Ascending aorta (tissue), 2 donors: Measurements from ENCODE around the gene OPN4. TPM values are rescaled to one million over a fixed set of nuclear protein-coding genes. Genes with fewer than 3 reads are reported as not detected.

Experiments used
- DNase-seq, 2 donors: peaks; one replicate each; pipeline ENCODE4 v3.0.0-alpha.2; 2019; ENCODE audit warnings: low spot score in 2 of 2
- H3K27ac ChIP-seq, 2 donors: fragments of 200-600 bp; sonication (generic); one replicate each; pipeline ENCODE4 v1.5.1; 2016 to 2017; ENCODE audit warnings: mild to moderate bottlenecking in 1 of 2
- H3K27me3 ChIP-seq: fragments of 200-600 bp; sonication (generic); one replicate; pipeline ENCODE4 v1.5.1; 2017
- H3K36me3 ChIP-seq, 2 donors: fragments of 200-600 bp; sonication (generic); one replicate each; pipeline ENCODE4 v1.5.1; 2016
- H3K4me1 ChIP-seq, 2 donors: fragments of 200-600 bp; sonication (generic); one replicate each; pipeline ENCODE4 v1.5.1; 2016 to 2017; ENCODE audit warnings: mild to moderate bottlenecking in 1 of 2
- H3K4me3 ChIP-seq, 2 donors: fragments of 200-600 bp; sonication (generic); one replicate each; pipeline ENCODE4 v1.5.1; 2016 to 2017; ENCODE audit warnings: mild to moderate bottlenecking in 1 of 2
- H3K9me3 ChIP-seq, 2 donors: fragments of 200-600 bp; sonication (generic); one replicate each; pipeline ENCODE4 v1.5.1; 2016
- intact Hi-C: fragments of 100-400 bp; cut with DNase I; formaldehyde crosslinking; loops from one replicate; pipeline ENCODE4 v1.15.1; 2023
- total RNA-seq: library from RNA; depleted of rRNA; stranded (reverse); fragments of >200 nt; gene quantifications from one replicate; pipeline ENCODE4 v1.1.0, GENCODE V29; 2016
- TF ChIP-seq, protein P1 (sequence below), 3 experiments: fragments of 200-600 bp in 2 of 3; fragments of 450-650 bp in 1 of 3; sonication (generic) in 2 of 3; IDR thresholded peaks; one replicate each; pipeline ENCODE4 v1.5.1; 2016 to 2019; ENCODE audit warnings: antibody characterized with exemption in 3 of 3, mild to moderate bottlenecking in 1 of 3, moderate library complexity in 1 of 3

Gene OPN4
- total RNA-seq, 1 donor from 2014 or later = not detected

DNA sequence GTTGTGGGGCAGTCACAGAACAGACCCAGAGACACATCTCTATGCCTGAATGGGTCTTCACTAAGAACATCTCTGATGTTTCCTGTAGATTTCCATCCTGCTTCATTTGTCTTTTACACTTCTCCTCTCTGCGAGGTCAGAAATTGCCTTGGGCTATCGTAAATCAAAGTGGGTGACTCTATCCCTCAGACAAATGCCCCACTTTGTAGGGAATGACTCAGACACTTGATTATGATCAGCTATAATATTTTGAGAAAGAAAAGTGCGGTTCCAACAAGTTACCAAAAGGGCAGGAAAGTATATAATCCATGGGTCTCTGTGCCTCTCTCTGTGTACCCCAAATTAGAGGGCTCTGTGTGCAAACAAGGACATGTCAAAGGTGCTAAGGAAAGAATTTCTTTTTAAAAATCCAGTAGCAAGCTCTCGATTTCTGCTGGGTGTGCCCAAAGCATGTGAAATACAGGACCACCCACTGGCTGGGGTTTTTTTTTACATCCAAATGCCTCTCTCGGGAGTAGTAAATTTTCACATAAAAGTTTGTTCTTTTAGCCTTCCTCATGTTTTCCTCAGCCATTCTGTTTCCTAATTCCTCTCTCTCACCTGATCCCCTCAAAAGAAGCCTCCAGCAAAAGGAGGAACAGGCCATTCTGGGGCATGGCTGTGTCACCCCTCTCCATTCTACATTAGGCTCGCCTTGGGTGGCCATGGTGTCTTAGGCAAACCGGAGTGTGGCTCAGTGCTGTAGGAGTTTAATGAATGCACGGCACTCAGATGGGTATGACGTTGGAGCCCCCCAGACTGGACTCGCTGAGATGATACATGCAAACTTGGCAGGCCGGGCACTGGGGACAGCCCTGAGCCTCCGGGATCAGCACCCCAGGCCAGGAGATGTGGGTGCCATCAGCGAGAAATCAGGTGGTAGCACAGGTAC is 6.3 kb upstream of the OPN4 start:
- TF ChIP-seq, protein P1, sequence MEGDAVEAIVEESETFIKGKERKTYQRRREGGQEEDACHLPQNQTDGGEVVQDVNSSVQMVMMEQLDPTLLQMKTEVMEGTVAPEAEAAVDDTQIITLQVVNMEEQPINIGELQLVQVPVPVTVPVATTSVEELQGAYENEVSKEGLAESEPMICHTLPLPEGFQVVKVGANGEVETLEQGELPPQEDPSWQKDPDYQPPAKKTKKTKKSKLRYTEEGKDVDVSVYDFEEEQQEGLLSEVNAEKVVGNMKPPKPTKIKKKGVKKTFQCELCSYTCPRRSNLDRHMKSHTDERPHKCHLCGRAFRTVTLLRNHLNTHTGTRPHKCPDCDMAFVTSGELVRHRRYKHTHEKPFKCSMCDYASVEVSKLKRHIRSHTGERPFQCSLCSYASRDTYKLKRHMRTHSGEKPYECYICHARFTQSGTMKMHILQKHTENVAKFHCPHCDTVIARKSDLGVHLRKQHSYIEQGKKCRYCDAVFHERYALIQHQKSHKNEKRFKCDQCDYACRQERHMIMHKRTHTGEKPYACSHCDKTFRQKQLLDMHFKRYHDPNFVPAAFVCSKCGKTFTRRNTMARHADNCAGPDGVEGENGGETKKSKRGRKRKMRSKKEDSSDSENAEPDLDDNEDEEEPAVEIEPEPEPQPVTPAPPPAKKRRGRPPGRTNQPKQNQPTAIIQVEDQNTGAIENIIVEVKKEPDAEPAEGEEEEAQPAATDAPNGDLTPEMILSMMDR (IDR thresholded peaks at IDR 0.05) = no peak
- Histone ChIP-seq H3K9me3 (no peaks in the 10 kb centered on the region), H3K4me3 (no peak overlapping the region), H3K36me3 (no peaks in the 10 kb centered on the region), H3K4me1 (peaks cover 0 to 20% of the 10 kb centered on the region in 2 donors), H3K27ac (no peak overlapping the region), H3K27me3 (no peaks in the 10 kb centered on the region)
- peak in 1 of 2 donors; percentile 54 for DNase-seq
- intact Hi-C loops = no loop called here

DNA sequence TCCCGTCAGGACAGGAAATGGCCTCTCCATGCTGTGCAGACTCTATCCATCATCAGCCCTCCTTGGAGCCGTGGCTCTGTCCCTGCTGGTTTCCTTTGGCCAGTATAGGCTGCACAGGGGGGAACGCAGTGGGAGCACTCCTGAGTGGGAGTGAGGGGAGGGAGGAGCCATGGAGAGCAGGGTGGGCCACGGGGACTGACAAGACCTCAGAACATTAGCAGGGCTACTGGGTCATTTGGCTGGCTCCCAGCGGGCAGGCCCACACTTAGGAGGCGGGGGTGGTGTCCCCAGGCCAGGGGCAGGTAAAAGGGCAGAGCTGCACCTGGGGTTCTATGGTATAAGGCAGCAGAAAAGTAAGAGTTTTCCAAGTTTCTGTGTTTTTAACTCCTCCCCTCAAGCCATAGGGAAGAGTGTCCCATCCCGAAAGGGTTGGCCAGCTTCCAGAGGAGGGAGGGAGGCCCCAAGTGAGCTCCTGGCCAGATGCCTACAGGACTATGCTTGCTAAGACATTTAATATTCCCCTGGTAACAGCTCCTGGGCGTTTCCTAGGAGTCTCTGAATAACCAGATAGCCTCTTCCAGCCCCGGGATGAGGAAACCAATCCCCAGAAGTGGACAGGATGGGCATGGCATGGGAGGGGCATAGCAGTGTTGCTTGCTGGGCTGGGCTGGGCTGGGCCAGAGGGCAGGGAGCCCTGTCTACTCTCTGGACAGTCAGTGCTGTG is 5.5 kb upstream of the OPN4 start:
- Histone ChIP-seq H3K9me3 (no peaks in the 10 kb centered on the region), H3K27ac (no peak overlapping the region), H3K27me3 (no peaks in the 10 kb centered on the region), H3K4me1 (peaks cover 0 to 14% of the 10 kb centered on the region in 2 donors), H3K36me3 (no peaks in the 10 kb centered on the region), H3K4me3 (no peak overlapping the region)
- intact Hi-C loops = no loop called here
- DNase-seq = peak in 1 of 2 donors; percentile 82
- TF ChIP-seq, protein P1 (IDR thresholded peaks at IDR 0.05) = no peak

- no peaks in the 10 kb centered on the region for H3K9me3 ChIP-seq
- no peak overlapping the region for H3K4me3 ChIP-seq
- peak in 1 of 2 donors; percentile 52 for DNase-seq
- H3K27me3 ChIP-seq = no peaks in the 10 kb centered on the region
- TF ChIP-seq, protein P1 (IDR thresholded peaks at IDR 0.05) = no peak
- H3K36me3 ChIP-seq = no peaks in the 10 kb centered on the region
- intact Hi-C loops = no loop called here
- peaks cover 0 to 10% of the 10 kb centered on the region in 2 donors for H3K4me1 ChIP-seq
- H3K27ac ChIP-seq = no peak overlapping the region
Measured at GRCh38 chr10:86649471-86650150, 4.7 kb upstream of the OPN4 start.

DNA sequence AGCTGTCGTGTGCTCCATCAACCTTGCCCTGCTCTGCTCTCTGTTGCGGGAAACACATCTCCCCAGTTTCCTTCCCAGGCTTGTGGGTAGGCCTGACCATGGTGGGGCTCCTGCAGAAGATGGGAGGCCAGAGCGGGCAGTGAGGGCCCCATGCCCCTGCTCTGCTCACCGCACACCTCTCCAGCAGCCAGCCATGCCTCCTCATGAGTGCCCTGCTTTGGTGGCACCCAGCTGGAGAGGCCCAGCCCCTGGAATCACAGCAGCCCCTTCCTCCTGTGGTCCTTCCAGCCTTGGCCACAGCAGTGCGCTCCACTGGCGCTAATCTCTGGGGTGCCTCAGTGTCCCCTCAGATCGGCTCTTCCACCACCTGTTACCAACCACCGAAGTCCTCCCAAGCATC is 4.2 kb upstream of the OPN4 start:
- H3K4me3 ChIP-seq = no peak overlapping the region
- no peaks in the 10 kb centered on the region for H3K9me3 ChIP-seq
- no peaks in the 10 kb centered on the region for H3K36me3 ChIP-seq
- peak in 1 of 2 donors; percentile 40 for DNase-seq
- no peak overlapping the region for H3K27ac ChIP-seq
- TF ChIP-seq, protein P1 (IDR thresholded peaks at IDR 0.05) = no peak
- intact Hi-C loops = no loop called here
- no peaks in the 10 kb centered on the region for H3K27me3 ChIP-seq
- peaks cover 0 to 8% of the 10 kb centered on the region in 2 donors for H3K4me1 ChIP-seq

DNA sequence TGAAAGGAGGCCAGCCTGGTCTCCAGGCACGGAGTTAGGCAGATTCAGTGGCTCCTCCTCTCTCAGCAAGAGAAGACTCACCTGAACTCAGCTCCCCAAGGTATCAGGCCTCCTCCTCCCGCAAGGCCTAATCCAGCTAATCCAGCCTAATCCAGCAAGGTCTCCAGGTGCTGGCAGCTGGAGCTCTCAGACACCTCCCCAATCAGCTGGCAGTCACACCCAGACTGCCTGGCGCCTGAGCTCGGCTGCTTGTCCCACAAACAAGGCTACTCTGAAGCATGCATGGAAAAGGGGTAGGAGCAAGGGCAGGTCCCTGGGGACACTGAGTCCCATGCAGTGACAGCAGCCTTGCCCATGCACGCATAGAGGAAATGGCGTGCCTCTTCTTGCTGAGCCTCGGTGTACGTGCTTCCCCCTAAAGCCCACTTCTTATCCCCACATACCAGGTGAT is 3.3 kb upstream of the OPN4 start:
- intact Hi-C loops = no loop called here
- H3K36me3 ChIP-seq = no peaks in the 10 kb centered on the region
- DNase-seq = peak in 1 of 2 donors; percentile 56
- H3K9me3 ChIP-seq = no peaks in the 10 kb centered on the region
- no peak overlapping the region for H3K4me3 ChIP-seq
- no peak overlapping the region for H3K27ac ChIP-seq
- peaks cover 0 to 8% of the 10 kb centered on the region in 2 donors for H3K4me1 ChIP-seq
- no peaks in the 10 kb centered on the region for H3K27me3 ChIP-seq
- TF ChIP-seq, protein P1 (IDR thresholded peaks at IDR 0.05) = no peak
